Stimulated activated naive CD4-positive, alpha-beta T cell treated with Interleukin-2 at 50 U/mL for 16 hours (primary cell): ENCODE data around the gene DEFB114.
"Not testable (repeated sequence)": the region's sequence is repeated elsewhere in the genome, so short reads cannot be mapped to it uniquely, and the experiment has no call there.

Experiments used
- DNase-seq: peaks from one replicate; lab custom pipeline; 2025; lab: John Stamatoyannopoulos, UW

Gene DEFB114, protein sequence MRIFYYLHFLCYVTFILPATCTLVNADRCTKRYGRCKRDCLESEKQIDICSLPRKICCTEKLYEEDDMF

DNA sequence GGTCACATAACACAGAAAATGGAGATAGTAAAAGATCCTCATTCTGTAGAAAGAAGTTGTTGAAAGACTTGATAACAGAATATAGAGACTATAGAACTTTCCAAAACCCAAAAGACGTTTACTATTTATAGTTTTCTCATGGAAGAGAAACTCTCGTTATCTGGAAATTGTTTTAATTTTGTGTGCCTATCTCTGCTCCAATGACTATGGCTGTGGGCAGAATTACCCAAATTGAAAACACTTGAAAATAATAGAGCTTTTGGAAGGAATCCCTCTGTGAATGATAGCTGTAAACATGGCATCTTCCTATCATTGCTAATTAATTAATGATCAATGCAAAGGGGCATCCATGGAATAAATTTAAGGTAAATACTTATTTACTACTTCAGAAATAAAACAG lies at the start of gene DEFB114:
DEFB114 (minus strand) TSS at position 101 of the 400 bp plus-strand sequence; CDS start at position 42, 59 bp downstream.
- DNase-seq: no peak

DNA sequence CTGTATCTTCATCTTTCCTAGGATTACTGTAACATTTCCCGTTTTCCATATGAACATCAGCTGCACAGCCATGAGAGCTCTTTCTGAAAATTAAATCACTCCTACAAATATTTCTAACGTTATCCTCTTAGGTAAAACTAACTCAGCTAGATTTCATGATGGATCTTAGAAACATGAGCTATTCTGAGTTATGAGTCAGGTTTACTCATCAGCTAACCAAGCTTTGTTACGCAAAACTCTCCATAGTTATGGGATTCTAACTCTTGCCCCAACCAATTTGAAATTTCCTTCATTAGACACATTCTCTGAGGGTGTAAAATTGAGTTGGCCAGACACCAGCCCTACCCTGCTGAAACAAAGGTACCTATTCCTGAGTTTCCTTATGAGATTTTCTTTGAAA lies 43.9 kb upstream of the DEFB114 start:
- no peak for DNase-seq

GRCh38 chr6:50003139-50003538 lies 39.2 kb upstream of the DEFB114 start:
- DNase-seq: no peak

DNA sequence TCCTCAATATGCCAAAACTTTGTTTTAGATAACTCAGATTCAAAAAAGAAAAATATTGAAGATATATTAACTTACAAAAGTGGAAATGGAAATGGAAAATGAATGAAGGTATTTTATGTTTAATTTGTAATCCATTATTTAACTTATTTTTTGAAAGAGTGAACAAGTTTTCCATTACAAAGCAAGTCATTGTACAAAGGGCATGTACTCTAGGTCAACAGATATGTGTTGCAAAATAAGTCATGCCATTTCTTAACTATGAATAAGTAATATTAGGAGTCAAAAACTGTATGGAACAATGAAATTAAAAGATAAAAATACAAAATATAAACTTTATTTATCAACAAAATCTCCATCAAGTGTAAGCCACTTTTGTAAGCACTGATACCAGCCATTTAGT lies 31.3 kb upstream of the DEFB114 start:
- DNase-seq: no peak

DNA sequence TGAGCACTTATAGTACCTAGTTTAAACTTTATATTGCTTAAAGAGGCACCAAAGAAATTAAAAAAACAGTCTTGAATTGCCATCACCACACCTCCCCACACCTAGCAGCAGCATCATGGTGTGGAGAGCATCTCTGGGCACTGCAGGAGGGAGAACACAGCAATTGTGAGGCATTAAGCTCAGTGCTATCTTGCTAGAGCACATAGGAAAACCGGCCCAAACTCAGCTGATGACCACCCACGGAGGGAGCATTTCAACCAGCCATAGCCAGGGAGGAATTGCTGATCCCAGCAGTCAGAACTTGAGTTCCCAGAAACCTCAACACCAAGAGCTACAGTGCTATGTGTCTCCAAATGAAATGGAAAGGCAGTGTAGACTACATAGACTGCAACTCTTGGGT lies 24.9 kb upstream of the DEFB114 start:
- no peak for DNase-seq

- DNase-seq: no peak
Measured at GRCh38 chr6:49987749-49988148, 23.8 kb upstream of the DEFB114 start.

DNA sequence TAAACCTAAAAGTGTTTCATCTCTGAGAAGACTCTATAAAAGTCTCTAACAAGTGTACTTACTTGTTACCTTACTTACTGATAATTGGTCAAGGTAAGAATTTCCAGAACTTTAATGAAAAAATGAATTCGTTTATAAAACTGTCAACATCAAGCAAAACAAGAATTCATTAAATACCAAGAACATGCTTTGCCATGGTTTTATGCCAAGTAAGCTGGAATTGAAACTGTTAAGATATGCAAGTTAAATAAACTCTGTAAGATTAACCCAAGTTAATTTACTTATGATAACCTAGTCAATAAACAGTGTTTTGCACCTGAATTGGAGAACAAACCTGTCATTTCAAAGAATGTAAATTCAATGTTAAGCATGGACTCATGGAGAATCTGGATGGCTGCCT lies 22.6 kb upstream of the DEFB114 start:
- DNase-seq: no peak

DNA sequence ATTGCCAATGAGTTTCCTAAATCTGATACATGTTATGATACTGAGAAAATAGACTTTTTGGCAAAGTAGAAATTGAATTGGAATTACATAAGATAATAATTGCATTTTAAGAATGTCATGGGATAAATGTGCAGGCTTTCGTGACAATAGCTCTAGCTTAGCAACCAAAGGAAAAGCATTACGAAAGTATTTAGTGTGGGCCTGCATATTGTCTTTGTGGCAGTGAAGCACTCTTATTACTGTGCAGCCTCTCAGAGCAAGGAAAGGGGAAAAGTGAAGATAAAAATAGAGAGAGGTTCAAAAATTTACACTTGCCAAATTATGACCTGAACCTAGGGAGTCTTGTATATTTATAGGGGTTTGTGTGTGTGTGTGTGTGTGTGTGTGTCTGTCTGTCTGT lies 18.1 kb upstream of the DEFB114 start:
- no peak for DNase-seq

DNA sequence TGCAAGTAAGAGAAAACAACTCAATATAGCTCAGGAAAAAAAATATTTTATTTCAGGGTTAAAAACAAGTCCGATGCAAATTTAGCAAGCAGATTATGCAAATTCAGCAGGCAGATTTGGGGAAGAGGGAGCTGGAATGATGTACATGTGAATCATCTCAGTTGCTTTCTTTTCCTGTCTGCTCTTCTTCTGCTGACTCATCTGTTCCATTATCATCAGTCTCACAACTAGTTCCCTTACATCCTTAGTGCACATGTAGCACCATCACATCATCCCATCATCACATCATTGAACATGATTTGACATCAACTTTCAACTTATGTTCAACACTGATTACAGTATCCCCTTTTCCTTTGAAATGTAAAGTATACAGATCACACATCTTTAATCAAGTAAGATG lies 16.9 kb upstream of the DEFB114 start:
- DNase-seq: no peak

- DNase-seq: no peak
Measured at GRCh38 chr6:49979584-49979983, 15.6 kb upstream of the DEFB114 start.

DNA sequence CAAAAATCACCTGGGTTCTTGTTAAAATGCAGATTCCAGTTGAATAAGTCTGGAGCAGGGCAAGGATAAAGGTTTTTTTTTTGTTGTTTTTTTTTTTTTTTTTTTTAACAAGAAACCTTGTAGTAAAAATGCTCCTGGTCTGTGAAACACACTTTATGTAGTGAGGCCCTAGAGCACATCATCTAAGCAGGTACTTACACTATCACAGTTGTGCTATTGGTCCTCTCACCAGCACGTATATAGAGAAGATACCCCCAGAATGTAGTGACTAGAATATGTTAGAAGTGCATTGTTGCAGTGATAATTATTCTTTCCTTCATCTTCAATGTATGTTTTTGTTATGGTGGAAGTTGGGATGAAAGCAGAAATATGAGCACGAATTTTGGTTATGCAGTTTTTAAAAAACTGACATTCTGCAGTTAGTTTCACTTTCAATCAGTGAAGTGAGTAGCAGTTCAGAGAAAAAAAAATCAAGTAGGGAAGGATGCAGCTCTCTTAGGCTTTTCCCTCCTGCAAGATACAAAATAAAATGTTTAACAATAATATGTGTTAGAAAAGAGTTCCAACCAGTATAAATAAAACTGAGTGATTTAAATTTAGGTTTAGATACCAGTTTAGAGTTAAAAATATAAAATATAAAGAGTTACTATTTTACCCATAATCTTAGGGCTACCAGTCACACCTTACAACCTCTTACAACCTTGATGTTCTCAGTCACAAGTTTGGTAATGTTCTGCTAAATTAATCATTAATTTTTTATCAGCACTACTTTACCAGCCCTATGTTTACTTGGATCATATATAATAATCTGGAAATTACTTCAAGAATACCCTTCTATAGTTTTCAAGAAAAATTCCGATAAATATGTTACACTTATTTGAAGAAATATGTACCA lies 14.6 kb upstream of the DEFB114 start:
- no peak for DNase-seq

DNA sequence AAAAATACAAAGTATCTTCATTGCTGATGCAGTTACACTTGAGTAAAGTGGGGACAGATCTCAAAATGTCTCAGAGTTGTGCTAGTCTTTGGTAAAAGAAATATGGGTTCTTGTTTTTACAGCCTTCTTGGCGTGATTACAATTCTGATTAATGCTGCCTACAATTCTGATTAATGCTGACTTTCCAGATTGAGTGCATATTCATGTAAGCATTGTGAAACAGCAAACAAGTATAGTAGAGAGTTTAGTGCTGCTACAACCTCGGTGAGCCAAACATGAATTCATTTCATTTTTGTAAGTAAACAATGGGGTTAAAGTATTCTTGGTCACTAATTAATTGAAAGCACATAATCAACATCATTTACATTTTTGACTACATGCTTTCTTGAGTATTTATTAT lies 5.6 kb upstream of the DEFB114 start, which contains the start of gene DEFB113:
DEFB113 (minus strand) TSS at position 21 of the 400 bp plus-strand sequence; CDS start at position 21, 0 bp downstream.
- DNase-seq: no peak

- DNase-seq: no peak
Measured at GRCh38 chr6:49966823-49967222, 2.9 kb upstream of the DEFB114 start.

DNA sequence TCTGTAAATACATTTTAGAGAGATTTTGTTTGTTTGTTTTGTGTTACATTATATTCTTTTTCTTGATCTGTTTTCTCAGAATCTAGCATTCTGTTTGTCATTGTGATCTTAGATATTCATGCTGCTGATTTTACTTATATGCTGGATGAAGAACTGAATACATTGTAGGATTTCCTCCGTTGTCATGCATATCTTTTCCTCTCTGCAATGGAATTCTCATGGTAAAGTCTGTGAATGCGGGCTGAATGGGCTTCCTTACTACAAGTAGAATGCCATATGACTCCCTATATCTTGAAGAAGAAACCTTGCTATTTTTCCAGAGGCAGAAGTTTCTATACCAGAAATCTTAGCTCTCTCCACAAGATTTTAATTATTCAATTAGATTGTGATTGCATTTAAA lies 2.4 kb upstream of the DEFB114 start:
- no peak for DNase-seq

DNA sequence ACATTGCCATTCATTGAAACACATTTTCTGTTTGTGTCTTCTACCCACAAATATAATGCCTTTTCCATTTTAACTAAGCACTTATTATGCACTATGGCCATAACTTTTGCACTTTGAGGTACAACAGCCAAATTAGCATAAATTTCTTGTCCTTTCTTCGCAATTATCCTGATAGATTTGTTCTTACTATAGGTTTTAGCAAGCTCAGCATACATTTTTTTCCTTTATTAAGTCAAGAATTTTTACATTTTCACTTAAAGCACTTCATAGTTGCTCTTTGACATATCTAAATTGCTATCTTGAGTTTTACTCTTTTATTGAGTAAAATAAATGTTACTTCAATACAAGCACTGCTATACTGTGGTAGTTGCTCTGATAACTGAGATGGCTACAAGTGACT lies 5.8 kb downstream of the DEFB114 start:
- no peak for DNase-seq

DNA sequence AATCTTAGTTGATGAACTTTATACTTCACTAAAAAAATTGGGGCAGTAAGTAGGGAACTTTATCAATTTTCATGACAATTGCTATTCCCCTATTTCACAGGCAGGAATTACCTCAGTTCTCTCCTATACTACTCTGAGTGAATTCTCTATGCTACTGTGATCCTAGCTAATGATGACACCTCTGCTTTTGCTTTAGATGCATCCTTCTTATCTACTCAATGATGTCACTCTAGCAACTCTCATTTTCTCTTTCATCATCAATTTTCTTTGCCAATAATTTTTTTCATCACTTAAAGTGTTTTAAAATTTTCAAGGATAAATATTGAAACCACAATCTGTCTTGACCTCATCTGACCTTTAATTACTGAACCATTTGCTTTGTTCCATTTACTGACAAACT lies 8.1 kb downstream of the DEFB114 start:
- DNase-seq: no peak

GRCh38 chr6:49951926-49952325 lies 12.0 kb downstream of the DEFB114 start:
- no peak for DNase-seq

- DNase-seq: no peak
Measured at GRCh38 chr6:49950415-49950751, 13.6 kb downstream of the DEFB114 start.

DNA sequence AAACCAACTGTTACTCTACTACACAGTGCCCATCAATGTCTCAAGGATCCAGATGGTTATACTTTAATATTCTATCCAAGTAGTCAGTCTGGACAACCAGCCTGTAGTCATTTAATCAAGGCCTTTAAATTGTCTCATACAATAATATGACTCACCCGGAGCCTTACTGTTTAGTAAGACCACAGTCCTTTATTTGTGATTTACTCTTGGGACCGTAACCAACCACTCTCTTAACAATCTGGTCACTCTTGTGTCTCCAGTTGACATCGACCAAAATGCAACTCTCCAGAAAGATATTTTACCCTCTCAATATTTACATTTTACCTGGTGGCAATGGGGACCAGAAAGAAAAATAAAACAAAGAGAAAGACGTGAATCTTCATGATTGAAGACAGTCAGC lies 14.9 kb downstream of the DEFB114 start:
- no peak for DNase-seq

GRCh38 chr6:49946835-49947234 lies 17.1 kb downstream of the DEFB114 start:
- DNase-seq: no peak

DNA sequence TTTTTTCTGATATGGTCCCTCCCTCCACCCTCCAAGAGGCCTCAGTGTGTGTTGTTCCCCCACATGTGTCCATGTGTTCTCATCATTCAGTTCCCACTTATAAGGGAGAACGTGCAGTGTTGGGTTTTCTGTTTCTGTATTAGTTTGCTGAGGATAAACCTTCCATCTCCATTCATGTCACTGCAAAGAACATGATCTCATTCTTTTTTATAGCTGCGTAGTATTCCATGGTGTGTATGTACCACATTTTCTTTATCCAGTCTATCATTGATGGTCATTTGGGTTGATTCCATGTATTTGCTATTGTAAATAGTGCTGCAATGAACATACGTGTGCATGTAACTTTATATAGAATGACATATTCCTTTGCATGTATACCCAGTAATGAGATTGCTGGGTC lies 19.9 kb downstream of the DEFB114 start:
- DNase-seq: not testable (repeated sequence)

- no peak for DNase-seq
Measured at GRCh38 chr6:49939993-49940498, 23.9 kb downstream of the DEFB114 start.

DNA sequence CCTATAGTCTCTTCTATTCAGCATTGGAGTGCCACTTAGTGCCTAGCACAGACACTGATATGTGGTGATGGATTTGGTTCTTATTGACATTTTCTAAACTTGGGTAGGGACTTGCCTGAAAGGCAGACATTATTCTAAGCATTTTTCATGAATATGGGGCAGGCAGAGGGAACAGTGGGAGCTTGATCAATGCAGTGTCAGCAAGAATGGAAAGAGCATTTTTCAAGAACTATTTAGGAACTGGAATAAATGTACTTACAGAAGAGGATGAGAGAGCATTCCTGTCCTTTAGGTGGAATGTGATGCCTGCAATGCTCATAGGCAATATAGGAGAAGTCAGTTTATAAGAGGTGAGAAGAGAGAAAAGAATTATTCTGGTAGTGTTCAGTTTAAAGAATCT lies 26.2 kb downstream of the DEFB114 start:
- no peak for DNase-seq

DNA sequence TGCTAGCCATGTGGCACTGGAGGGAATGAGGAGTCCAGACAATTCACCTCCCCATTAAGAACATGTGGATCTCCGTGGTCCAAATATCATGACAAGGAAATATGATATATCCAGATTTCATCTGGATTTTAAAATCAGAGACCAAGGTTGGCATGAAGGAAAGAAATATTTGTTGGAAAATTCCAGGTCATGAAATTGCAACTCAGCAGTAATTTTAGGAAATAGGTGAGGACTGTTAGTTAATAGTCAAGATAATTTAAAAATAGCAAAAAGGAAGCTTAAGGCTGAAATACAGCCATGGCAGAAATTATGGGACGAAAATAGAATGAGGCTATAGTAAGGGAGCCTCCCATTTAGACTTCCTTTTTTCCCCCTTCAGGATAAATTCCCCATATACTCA lies 26.9 kb downstream of the DEFB114 start:
- no peak for DNase-seq
